Measurements from ENCODE around the gene GAPDHS.

DNA sequence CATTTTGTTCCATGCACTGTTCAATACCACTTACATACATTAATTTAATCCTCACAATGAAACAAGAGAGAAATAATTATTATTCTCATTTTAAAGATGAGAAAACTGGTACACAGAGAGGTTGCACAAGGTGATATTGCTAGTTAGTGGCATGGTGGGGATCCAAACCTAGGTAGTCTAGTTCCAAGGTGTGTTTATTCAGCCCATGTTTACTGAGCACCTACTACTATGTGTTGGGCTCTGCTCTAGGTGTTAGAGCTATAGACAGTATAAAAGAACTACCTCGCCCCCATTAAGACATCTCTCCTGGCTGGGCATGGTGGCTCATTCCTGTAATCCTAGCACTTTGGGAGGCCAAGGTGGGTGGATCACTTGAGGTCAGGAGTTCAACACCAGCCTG lies 49.5 kb downstream of the GAPDHS start:
- TF ChIP-seq, protein P1, sequence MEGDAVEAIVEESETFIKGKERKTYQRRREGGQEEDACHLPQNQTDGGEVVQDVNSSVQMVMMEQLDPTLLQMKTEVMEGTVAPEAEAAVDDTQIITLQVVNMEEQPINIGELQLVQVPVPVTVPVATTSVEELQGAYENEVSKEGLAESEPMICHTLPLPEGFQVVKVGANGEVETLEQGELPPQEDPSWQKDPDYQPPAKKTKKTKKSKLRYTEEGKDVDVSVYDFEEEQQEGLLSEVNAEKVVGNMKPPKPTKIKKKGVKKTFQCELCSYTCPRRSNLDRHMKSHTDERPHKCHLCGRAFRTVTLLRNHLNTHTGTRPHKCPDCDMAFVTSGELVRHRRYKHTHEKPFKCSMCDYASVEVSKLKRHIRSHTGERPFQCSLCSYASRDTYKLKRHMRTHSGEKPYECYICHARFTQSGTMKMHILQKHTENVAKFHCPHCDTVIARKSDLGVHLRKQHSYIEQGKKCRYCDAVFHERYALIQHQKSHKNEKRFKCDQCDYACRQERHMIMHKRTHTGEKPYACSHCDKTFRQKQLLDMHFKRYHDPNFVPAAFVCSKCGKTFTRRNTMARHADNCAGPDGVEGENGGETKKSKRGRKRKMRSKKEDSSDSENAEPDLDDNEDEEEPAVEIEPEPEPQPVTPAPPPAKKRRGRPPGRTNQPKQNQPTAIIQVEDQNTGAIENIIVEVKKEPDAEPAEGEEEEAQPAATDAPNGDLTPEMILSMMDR (IDR thresholded peaks at IDR 0.05): no peak
- no peak for TF ChIP-seq EZH2 (IDR thresholded peaks at IDR 0.05; ENCODE audit: borderline replicate concordance, insufficient read depth, low read depth, low read length, poor library complexity, severe bottlenecking)

All from B cell (primary cell).